Stimulated activated CD4-positive, alpha-beta T cell treated with anti-CD3 and anti-CD28 coated beads, Interleukin-12 subunit alpha, Interleukin-12 subunit beta, amount 100 ng/mL, for 24 hours (primary cell): Measurements from ENCODE around the gene TES.
A peak's percentile ranks its signal among the peaks of the same experiment; 100 is the strongest.
"Not testable (repeated sequence)": the region's sequence is repeated elsewhere in the genome, so short reads cannot be mapped to it uniquely, and the experiment has no call there.

Experiments used
- DNase-seq, 2 experiments: peaks; one replicate each; pipeline ENCODE4 v3.0.0-alpha.2; 2020; ENCODE audit warnings: low read depth in 2 of 2

The TES gene

GRCh38 chr7:116210345-116211005, at the start of gene TES:
Gene TES, plus strand, starts transcription at chr7:116210539. Its CDS starts 169 bp downstream, at chr7:116210708.
- DNase-seq, result peak; percentile 45 to 62

- DNase-seq, result no peak
These were observed 48.6 kb upstream of the TES start for GRCh38 chr7:116161728-116162127.

GRCh38 chr7:116162254-116162653, 48.1 kb upstream of the TES start:
- no peak for DNase-seq

GRCh38 chr7:116162992-116163391, 47.3 kb upstream of the TES start:
- DNase-seq, result no peak

- no peak for DNase-seq
These were observed 45.6 kb upstream of the TES start for GRCh38 chr7:116164552-116165306.

GRCh38 chr7:116165717-116166116, 44.6 kb upstream of the TES start:
- no peak for DNase-seq

- no peak for DNase-seq
These were observed 44.2 kb upstream of the TES start for GRCh38 chr7:116166156-116166555.

- no peak for DNase-seq
These were observed 43.2 kb upstream of the TES start for GRCh38 chr7:116167177-116167576.

GRCh38 chr7:116169060-116169459, 41.3 kb upstream of the TES start:
- no peak for DNase-seq

- no peak for DNase-seq
These were observed 40.2 kb upstream of the TES start for GRCh38 chr7:116170180-116170579.

GRCh38 chr7:116171094-116171493, 39.2 kb upstream of the TES start:
- no peak for DNase-seq

GRCh38 chr7:116172353-116172752, 38.0 kb upstream of the TES start:
- no peak for DNase-seq

GRCh38 chr7:116173051-116174028, 37.0 kb upstream of the TES start:
- DNase-seq, result no peak

GRCh38 chr7:116175095-116175494, 35.2 kb upstream of the TES start:
- not testable (repeated sequence) for DNase-seq

GRCh38 chr7:116176226-116176625, 34.1 kb upstream of the TES start:
- DNase-seq, result no peak

- DNase-seq, result no peak
These were observed 33.3 kb upstream of the TES start for GRCh38 chr7:116177009-116177408.

- no peak for DNase-seq
These were observed 30.0 kb upstream of the TES start for GRCh38 chr7:116180302-116180701.

GRCh38 chr7:116182023-116182422, 28.3 kb upstream of the TES start:
- no peak for DNase-seq

GRCh38 chr7:116185450-116185849, 24.9 kb upstream of the TES start:
- DNase-seq, result no peak

GRCh38 chr7:116185956-116186355, 24.4 kb upstream of the TES start:
- DNase-seq, result no peak

- no peak for DNase-seq
These were observed 22.9 kb upstream of the TES start for GRCh38 chr7:116187400-116187799.
